MM.1S (cell line): ENCODE measurements around the gene ABHD11.

Experiments
- CTCF ChIP-seq: fragments of 300-600 bp; sonication (generic); IDR thresholded peaks from 2 replicates; pipeline ENCODE4 v1.5.1; 2016; ENCODE audit warnings: antibody characterized with exemption, low read length, mixed read lengths
- EZH2 ChIP-seq: fragments of 300-600 bp; sonication (generic); optimal IDR thresholded peaks from 2 replicates; pipeline ENCODE3; 2017; ENCODE audit warnings: low read depth, mild to moderate bottlenecking, antibody characterized with exemption, low read length, mixed read lengths
- EZH2phosphoT487 ChIP-seq: fragments of 300-600 bp; sonication (generic); IDR thresholded peaks from 2 replicates; pipeline ENCODE4 v1.6.1; 2018; ENCODE audit warnings: antibody characterized with exemption, low read length

- no peak for TF ChIP-seq CTCF
- no peak for TF ChIP-seq EZH2
- TF ChIP-seq EZH2phosphoT487, result no peak
These were observed 23.5 kb upstream of the ABHD11 start for GRCh38 chr7:73761854-73762658.
